ENCODE measurements around the gene GTF3C1. TPM values are rescaled to one million over a fixed set of nuclear protein-coding genes. Genes with fewer than 3 reads are reported as not detected.

Gene GTF3C1
- total and polyA plus RNA-seq, 2 experiments from 2014 or later = 82.9 to 162 TPM

DNA sequence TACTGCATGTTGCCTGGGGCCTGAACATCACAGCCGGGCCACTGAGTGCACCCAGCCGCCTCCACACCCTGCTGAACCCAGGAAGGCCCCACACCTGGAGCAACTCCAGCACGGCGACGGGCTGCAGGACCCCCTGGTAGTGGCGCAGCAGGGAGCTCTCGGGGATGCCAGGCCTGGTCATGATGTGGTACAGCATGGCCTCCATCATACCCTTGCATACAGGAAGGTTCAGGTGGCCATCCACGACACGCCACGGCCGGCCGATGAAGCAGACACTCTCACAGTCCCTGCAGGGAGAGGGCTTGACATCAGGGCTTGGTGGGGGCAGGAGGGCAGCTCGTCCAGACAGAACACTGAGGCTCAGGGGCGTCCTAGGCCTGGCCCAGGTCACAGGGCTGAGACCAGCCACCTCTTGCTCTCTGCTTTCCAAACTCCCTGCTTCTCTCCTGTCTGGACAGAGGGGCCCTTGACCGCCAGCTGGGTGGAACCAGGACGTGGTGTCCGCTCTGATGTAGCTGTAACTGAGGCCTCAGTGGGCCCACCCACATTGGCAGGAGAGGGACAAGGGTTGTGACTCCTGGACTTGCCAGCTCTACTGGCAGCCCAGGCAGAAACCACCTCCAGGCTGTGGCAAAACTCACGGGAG is 87.4 kb downstream of the GTF3C1 start:
- H3K27me3 ChIP-seq = no peaks in the 10 kb centered on the region
- H3K9me3 ChIP-seq (ENCODE audit: low read depth) = no peaks in the 10 kb centered on the region
- peaks cover 50% of the 10 kb centered on the region for H3K36me3 ChIP-seq
- no peak overlapping the region for H3K4me3 ChIP-seq
- H3K4me1 ChIP-seq (ENCODE audit: low read depth) = no peaks in the 10 kb centered on the region
- H3K27ac ChIP-seq = no peak overlapping the region
- no peak for DNase-seq (ENCODE audit: low read depth in 1 of 2, low spot score in 1 of 2)
- TF ChIP-seq, protein P1, sequence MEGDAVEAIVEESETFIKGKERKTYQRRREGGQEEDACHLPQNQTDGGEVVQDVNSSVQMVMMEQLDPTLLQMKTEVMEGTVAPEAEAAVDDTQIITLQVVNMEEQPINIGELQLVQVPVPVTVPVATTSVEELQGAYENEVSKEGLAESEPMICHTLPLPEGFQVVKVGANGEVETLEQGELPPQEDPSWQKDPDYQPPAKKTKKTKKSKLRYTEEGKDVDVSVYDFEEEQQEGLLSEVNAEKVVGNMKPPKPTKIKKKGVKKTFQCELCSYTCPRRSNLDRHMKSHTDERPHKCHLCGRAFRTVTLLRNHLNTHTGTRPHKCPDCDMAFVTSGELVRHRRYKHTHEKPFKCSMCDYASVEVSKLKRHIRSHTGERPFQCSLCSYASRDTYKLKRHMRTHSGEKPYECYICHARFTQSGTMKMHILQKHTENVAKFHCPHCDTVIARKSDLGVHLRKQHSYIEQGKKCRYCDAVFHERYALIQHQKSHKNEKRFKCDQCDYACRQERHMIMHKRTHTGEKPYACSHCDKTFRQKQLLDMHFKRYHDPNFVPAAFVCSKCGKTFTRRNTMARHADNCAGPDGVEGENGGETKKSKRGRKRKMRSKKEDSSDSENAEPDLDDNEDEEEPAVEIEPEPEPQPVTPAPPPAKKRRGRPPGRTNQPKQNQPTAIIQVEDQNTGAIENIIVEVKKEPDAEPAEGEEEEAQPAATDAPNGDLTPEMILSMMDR (IDR thresholded peaks at IDR 0.05; ENCODE audit: low read depth, low read length) = no peak

DNA sequence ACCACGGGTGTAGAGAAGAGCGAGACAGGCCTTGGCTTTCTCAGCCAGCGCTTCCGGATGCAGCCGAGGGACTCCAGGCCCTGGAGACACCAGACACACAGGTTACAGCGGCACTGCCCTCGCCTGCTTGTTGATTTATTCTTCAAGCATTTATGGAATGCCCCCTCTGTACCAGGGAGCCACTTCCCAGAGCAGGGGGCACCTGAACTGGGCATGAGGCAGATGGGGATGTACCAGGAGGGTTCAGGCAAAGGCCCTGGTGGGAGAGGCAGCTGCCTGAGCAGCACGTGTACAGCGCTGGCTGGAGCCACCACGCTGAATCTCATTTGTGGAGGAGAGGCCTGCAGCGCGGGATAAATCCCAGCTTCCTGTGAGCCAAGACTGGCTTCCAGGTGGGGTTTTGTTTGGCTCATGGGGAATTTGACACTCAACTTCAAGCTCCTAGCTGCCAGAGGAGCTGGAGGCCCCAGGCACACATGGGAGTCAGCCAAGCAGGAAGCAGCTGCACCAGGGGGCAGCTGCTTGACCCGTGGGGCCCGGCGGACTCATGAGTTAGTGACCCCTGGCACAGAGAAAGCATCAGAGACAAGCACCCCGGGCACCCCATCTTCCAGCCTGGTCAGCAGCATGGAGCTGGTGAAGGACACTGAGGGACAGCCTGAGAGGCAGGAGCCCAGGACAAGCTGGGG is 88.1 kb downstream of the GTF3C1 start:
- DNase-seq (ENCODE audit: low read depth in 1 of 2, low spot score in 1 of 2) = no peak
- Histone ChIP-seq H3K4me1 (ENCODE audit: low read depth) (no peaks in the 10 kb centered on the region), H3K27me3 (no peaks in the 10 kb centered on the region), H3K36me3 (peaks cover 44% of the 10 kb centered on the region), H3K4me3 (no peak overlapping the region), H3K27ac (no peak overlapping the region), H3K9me3 (ENCODE audit: low read depth) (no peaks in the 10 kb centered on the region)
- TF ChIP-seq, protein P1 (IDR thresholded peaks at IDR 0.05; ENCODE audit: low read depth, low read length) = no peak

DNA sequence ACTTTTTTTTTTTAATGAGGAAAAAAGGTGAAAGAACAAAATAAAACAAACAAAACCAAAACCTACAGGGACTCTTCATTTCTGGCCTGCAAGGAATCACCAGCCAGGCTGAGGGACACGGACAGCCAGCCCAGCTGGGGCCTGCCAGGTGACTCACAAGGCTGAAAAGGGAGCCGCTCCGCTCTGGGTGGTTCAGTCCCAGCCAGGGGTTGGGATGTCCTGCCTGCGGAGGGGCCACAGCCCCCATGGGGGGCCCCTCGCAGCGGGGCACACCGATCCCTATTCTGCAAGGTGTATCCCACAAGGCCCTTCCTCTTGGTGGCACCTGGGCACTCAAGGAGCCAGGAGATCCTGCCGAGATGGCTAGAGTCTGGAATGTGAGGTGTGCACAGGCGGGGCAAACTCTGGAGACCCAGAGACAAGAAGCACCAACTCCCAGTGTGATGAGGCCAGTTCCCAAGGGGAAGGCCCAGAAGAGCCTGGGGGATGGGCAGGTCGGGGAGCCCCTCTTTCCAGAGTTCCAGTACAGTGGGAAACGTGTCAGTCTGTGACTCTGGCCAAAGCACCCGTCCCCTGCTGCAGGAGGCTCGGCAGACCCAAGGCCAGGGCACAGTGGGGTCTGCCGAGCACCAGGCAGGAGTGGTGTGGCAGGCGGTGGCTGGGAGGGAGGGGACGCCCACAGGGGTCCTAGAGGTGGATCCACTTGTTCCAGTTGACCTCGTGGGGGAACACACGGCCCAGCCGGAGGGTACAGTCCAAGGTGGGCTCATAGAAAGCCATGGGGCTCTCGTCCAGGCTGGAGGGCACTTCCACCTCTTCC is 88.8 kb downstream of the GTF3C1 start:
- Histone ChIP-seq H3K36me3 (peaks cover 38% of the 10 kb centered on the region), H3K4me1 (ENCODE audit: low read depth) (no peaks in the 10 kb centered on the region)
- no peak for DNase-seq (ENCODE audit: low read depth in 1 of 2, low spot score in 1 of 2)

DNA sequence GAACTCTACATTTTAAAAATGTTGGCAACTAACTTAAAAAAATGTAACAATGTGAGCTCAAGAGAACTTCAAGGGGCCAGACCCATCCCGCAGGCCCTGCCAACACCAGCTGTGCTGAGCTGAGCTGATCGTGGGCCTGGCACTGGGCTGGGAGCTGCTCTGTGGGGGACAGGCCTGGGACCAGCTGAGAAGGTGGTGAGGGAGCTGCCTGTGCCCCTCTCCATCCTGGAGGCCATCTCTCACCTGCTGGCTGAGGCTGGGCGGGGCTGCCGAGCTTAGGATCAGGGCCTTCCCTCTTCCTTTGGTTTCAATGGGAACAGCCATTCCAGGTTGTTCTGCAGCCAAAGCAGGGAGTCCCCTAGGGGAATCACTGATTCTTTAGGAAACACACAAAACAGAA is 89.5 kb downstream of the GTF3C1 start:
- peaks cover 33% of the 10 kb centered on the region for H3K36me3 ChIP-seq
- H3K9me3 ChIP-seq (ENCODE audit: low read depth) = no peaks in the 10 kb centered on the region
- H3K27me3 ChIP-seq = no peaks in the 10 kb centered on the region
- no peak overlapping the region for H3K4me3 ChIP-seq
- TF ChIP-seq, protein P1 (IDR thresholded peaks at IDR 0.05; ENCODE audit: low read depth, low read length) = no peak
- H3K27ac ChIP-seq = no peak overlapping the region
- no peaks in the 10 kb centered on the region for H3K4me1 ChIP-seq (ENCODE audit: low read depth)
- DNase-seq (ENCODE audit: low read depth in 1 of 2, low spot score in 1 of 2) = no peak

More for the DNA sequence above, 88.8 kb downstream of the GTF3C1 start:
- H3K27ac ChIP-seq = no peak overlapping the region
- H3K4me3 ChIP-seq = no peak overlapping the region
- H3K9me3 ChIP-seq (ENCODE audit: low read depth) = no peaks in the 10 kb centered on the region
- H3K27me3 ChIP-seq = no peaks in the 10 kb centered on the region
- TF ChIP-seq, protein P1 (IDR thresholded peaks at IDR 0.05; ENCODE audit: low read depth, low read length) = no peak

DNA sequence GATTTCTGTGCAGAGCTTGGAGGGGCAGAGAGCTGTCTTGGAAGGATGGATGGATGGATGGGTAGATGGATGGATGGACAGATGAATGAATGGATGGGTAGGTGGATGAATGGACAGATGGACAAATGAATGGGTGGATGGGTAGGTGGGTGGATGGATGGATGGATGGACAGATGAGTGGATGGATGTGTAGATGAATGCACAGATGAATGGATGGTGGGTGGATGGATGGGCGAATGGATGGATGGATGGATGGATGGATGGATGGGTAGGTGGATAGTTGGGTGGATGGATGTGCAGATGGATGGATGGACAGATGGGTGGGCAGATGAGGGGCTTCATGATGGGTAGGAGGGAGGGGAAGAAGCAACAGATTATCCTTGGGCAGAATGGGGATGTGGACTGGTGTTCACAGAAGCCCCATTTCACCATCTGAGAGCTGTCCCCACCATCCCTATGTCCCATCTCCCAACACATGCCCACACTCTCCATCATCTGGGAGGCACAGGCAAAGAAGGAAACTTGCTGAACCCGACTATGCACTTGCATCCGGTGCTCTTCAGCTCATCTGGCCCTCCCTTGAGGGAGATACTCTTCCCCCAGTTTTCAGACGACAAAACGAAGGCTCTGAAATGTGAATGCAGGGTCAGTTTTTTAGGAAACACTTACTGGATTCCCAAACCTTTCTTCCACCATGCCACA is 90.6 kb downstream of the GTF3C1 start:
- no peak for DNase-seq (ENCODE audit: low read depth in 1 of 2, low spot score in 1 of 2)
- peaks cover 25% of the 10 kb centered on the region for H3K36me3 ChIP-seq

More for the DNA sequence above, 90.6 kb downstream of the GTF3C1 start:
- H3K27ac ChIP-seq = no peak overlapping the region
- no peaks in the 10 kb centered on the region for H3K27me3 ChIP-seq
- no peaks in the 10 kb centered on the region for H3K9me3 ChIP-seq (ENCODE audit: low read depth)
- TF ChIP-seq, protein P1 (IDR thresholded peaks at IDR 0.05; ENCODE audit: low read depth, low read length) = no peak
- no peaks in the 10 kb centered on the region for H3K4me1 ChIP-seq (ENCODE audit: low read depth)
- H3K4me3 ChIP-seq = no peak overlapping the region

Data from cardiac muscle cell (in vitro differentiated cells and primary cell).